HepG2 (cell line): ENCODE measurements around the gene GJB2. TPM values are rescaled to one million over a fixed set of nuclear protein-coding genes. Genes with fewer than 3 reads are reported as not detected.

Source experiments
- ATAC-seq: fragments of 200-7000 bp; cut with Tn5 transposase; 3 replicates; pipeline ENCODE4 v1.9.1; 2020; ENCODE audit warnings: mild to moderate bottlenecking, moderate library complexity
- BruUV-seq: library from RNA; stranded (reverse); fragments of 400-500 nt; replicated peaks from 2 replicates; lab custom pipeline; 2021; lab: Mats Ljungman, UMichigan
- CTCF ChIA-PET: fragments of 300-600 bp; formaldehyde crosslinking; extraction: SDS; loops from one replicate; lab custom pipeline; 2021; ENCODE audit warnings: low total read pairs, inconsistent platforms, low intra/inter-chr PET ratio; lab: Yijun Ruan, JAX
- POLR2A ChIA-PET: fragments of 350-600 bp; sonication (Branson Sonifier 250); formaldehyde crosslinking; loops from one replicate; lab custom pipeline; 2020; ENCODE audit warnings: antibody characterized with exemption, inconsistent platforms; lab: Yijun Ruan, JAX
- DNase-seq: peaks from one replicate; pipeline ENCODE4 v3.0.0-alpha.2; 2015; ENCODE audit warnings: low spot score
- FAIRE-seq: peaks from 3 replicates; lab custom pipeline; 2011; peaks lifted over from hg19 to GRCh38; lab: Jason Lieb, UNC
- H2AFZ ChIP-seq: one replicate; pipeline ENCODE4 v1.6.1; 2011; ENCODE audit warnings: low read length, inconsistent platforms
- H3K27ac ChIP-seq: fragments of 300-600 bp; 3 replicates; pipeline ENCODE4 v1.8.0; 2011; ENCODE audit warnings: mixed run types, mild to moderate bottlenecking, mixed read lengths, low read length, inconsistent platforms; ENCODE audit not compliant: insufficient read depth; ENCODE audit errors: extremely low read length
- H3K27me3 ChIP-seq, 2 experiments: fragments of 200-600 bp in 1 of 2; 2 replicates in 1 of 2; 3 replicates in 1 of 2; pipeline versions ENCODE4 v1.6.0 to v1.8.0; 2011; ENCODE audit warnings: low read length in 2 of 2, mild to moderate bottlenecking in 2 of 2, moderate library complexity in 2 of 2, inconsistent platforms in 1 of 2; ENCODE audit not compliant: insufficient read depth in 2 of 2, control insufficient read depth in 1 of 2
- H3K36me3 ChIP-seq, 2 experiments: fragments of 200-600 bp in 1 of 2; replicated peaks in 1 of 2; 2 replicates in 1 of 2; 3 replicates in 1 of 2; pipeline versions ENCODE4 v1.5.1 to v1.8.0; 2011; ENCODE audit warnings: low read length in 2 of 2, inconsistent platforms in 1 of 2; ENCODE audit not compliant: insufficient read depth in 2 of 2, control insufficient read depth in 1 of 2
- H3K4me1 ChIP-seq: 2 replicates; pipeline ENCODE4 v1.5.1; 2012; ENCODE audit warnings: low read length, inconsistent platforms; ENCODE audit not compliant: insufficient read depth
- H3K4me2 ChIP-seq: 2 replicates; pipeline ENCODE4 v1.6.0; 2011; ENCODE audit warnings: low read depth, low read length, inconsistent platforms
- H3K4me3 ChIP-seq, 3 experiments: fragments of 200-600 bp in 1 of 3; sonication (generic), shearing (Covaris generic) in 1 of 3; replicated peaks in 1 of 3; 2 replicates each; pipeline ENCODE4 v1.5.1; 2011 to 2016; ENCODE audit warnings: low read length in 3 of 3, inconsistent platforms in 2 of 3, low read depth in 2 of 3, mild to moderate bottlenecking in 2 of 3, control low read depth in 1 of 3, mixed read lengths in 1 of 3; ENCODE audit not compliant: insufficient read depth in 1 of 3
- H3K79me2 ChIP-seq: one replicate; pipeline ENCODE4 v1.6.1; 2011; ENCODE audit warnings: low read length, inconsistent platforms; ENCODE audit not compliant: insufficient read depth
- H3K9ac ChIP-seq: 2 replicates; pipeline ENCODE4 v1.6.0; 2011; ENCODE audit warnings: mild to moderate bottlenecking, low read depth, low read length, inconsistent platforms; ENCODE audit not compliant: insufficient read depth
- H3K9me3 ChIP-seq: 2 replicates; pipeline ENCODE4 v1.5.1; 2012; ENCODE audit warnings: mild to moderate bottlenecking, low read length
- H4K20me1 ChIP-seq: 2 replicates; pipeline ENCODE4 v1.6.0; 2011; ENCODE audit warnings: inconsistent platforms, mild to moderate bottlenecking, low read length, moderate library complexity; ENCODE audit not compliant: insufficient read depth
- DNMT3B ChIP-seq: conservative IDR thresholded peaks from 2 replicates; pipeline ENCODE4 v1.6.1; 2016; ENCODE audit warnings: missing biosample characterization, control low read depth
- HES4 ChIP-seq: sonication (generic); formaldehyde crosslinking; IDR thresholded peaks from 2 replicates; pipeline ENCODE4 v1.9.0; 2021; ENCODE audit warnings: mild to moderate bottlenecking, missing genetic modification reagents, borderline replicate concordance
- ISL2 ChIP-seq: sonication (generic); formaldehyde crosslinking; IDR thresholded peaks from 2 replicates; pipeline ENCODE4 v1.5.0; 2020; ENCODE audit warnings: missing genetic modification reagents
- MTA3 ChIP-seq: sonication (generic); formaldehyde crosslinking; IDR thresholded peaks from 2 replicates; pipeline ENCODE4 v1.4.0; 2020; ENCODE audit warnings: missing genetic modification reagents
- NCOA1 ChIP-seq: sonication (generic); formaldehyde crosslinking; IDR thresholded peaks from 2 replicates; pipeline ENCODE4 v1.9.0; 2021; ENCODE audit warnings: missing genetic modification reagents
- NFATC3 ChIP-seq: sonication (generic); formaldehyde crosslinking; IDR thresholded peaks from 2 replicates; pipeline ENCODE4 v1.5.1; 2020; ENCODE audit warnings: mild to moderate bottlenecking, missing genetic modification reagents
- NFIB ChIP-seq: sonication (generic); formaldehyde crosslinking; IDR thresholded peaks from 2 replicates; pipeline ENCODE4 v1.9.0; 2021; ENCODE audit warnings: missing genetic modification reagents, mild to moderate bottlenecking, borderline replicate concordance
- PAX8 ChIP-seq: sonication (generic); formaldehyde crosslinking; IDR thresholded peaks from 2 replicates; pipeline ENCODE4 v1.8.0; 2022; ENCODE audit warnings: mild to moderate bottlenecking, missing genetic modification reagents, borderline replicate concordance
- SIN3A ChIP-seq: IDR thresholded peaks from 2 replicates; pipeline ENCODE4 v1.6.1; 2011; ENCODE audit warnings: low read depth, mild to moderate bottlenecking, control low read depth, low read length, borderline replicate concordance
- ZBTB46 ChIP-seq: sonication (generic); formaldehyde crosslinking; IDR thresholded peaks from 2 replicates; pipeline ENCODE4 v1.4.0; 2020; ENCODE audit warnings: mild to moderate bottlenecking, missing genetic modification reagents, borderline replicate concordance
- ZNF292 ChIP-seq: sonication (generic); formaldehyde crosslinking; IDR thresholded peaks from 2 replicates; pipeline ENCODE4 v1.8.1; 2022; ENCODE audit warnings: mild to moderate bottlenecking, low read depth, missing genetic modification reagents, borderline replicate concordance
- ZNF660 ChIP-seq: sonication (generic); formaldehyde crosslinking; IDR thresholded peaks from 2 replicates; pipeline ENCODE4 v1.5.1; 2020; ENCODE audit warnings: mild to moderate bottlenecking, low read depth, missing genetic modification reagents, borderline replicate concordance
- ZNF749 ChIP-seq: sonication (generic); formaldehyde crosslinking; IDR thresholded peaks from 2 replicates; pipeline ENCODE4 v1.8.0; 2022; ENCODE audit warnings: mild to moderate bottlenecking, missing genetic modification reagents, moderate library complexity, borderline replicate concordance
- WGBS: methylation state at CpG from one replicate; pipeline ENCODE4 v1.1.6; 2017; ENCODE audit warnings: low lambda C conversion rate; 5-methylcytosine and 5-hydroxymethylcytosine counted together
- in situ Hi-C: cut with HindIII; loops from 2 replicates; pipeline ENCODE4 v1.10.0; 2017; ENCODE audit warnings: low pct_unique_long_range_greater_than_20kb; ENCODE audit not compliant: extremely low pct_ligation_motif_present
- intact Hi-C: fragments of 100-400 bp; cut with micrococcal nuclease; formaldehyde crosslinking; loops from one replicate; pipeline ENCODE4 v1.10.0; 2022; ENCODE audit not compliant: unreplicated experiment
- polyA plus RNA-seq, 8 experiments: library from polyadenylated mRNA; depleted of rRNA in 3 of 8; stranded (reverse) in 7 of 8; unstranded in 1 of 8; fragments of >200 nt; fragmentation: Illumina TruSeq in 4 of 8; extraction: Trizol in 4 of 8; gene quantifications; 2 replicates each; pipeline versions ENCODE4 v1.2.1 to v1.2.3, GENCODE V29; 2011 to 2016; ENCODE audit warnings: low read depth in 4 of 8, missing spikeins in 1 of 8, mixed read lengths in 1 of 8; ENCODE audit not compliant: insufficient read depth in 1 of 8
- total RNA-seq, 5 experiments: library from RNA; depleted of rRNA; stranded (reverse); fragments of >200 nt; fragmentation: Illumina TruSeq; extraction: Trizol; gene quantifications; 2 replicates each; pipeline ENCODE4 v1.2.3, GENCODE V29; 2016; ENCODE audit warnings: low read depth in 1 of 5

GJB2 gene
- total and polyA plus RNA-seq, 2 of the 13 experiments (the other 11 are each of a cell fraction or from before 2014, with no cell fraction given): 0.15 to 0.18 TPM

DNA sequence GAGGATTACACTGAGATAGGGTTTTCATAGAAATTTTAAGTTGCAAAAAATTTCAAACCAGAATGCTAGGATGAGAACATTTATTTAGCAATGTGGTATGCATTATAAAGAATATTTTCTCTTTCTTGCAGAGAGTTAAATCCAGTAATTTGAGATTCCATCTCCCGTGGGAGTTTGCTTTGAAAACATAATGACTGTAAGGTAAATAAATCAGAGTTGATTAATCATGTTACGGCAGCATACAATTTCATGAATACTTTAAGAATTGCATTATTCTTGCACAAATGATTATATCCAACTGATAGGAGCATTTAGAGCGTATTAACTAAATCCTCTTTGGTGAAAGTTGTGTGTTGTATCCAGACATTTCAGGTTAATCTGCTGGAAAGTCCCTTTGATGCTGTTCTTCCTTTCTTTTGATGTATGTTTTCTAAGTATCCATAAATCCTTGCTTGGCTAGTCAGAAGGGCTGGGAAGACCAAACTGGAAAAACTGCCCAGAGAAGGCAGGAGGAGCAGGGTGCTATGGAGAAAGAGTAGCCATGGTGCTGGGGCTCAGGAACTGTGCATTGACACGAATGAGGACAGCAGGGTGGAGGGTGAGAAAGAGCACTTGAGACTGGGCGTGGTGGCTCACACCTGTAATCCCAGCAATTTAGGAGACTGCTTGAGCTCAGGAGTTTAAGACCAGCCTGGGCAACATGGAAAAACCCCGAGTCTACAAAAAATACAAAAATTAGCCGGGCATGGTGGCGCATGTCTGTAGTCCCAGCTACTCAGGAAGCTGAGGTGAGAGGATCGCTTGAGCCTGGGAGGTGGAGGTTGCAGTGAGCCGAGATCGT is 27.1 kb downstream of the GJB2 start:
- intact Hi-C loops (no loop called here), in situ Hi-C loops (no loop called here)
- Histone ChIP-seq H4K20me1 (no peaks in the 10 kb centered on the region), H3K9ac (no peak overlapping the region), H3K9me3 (no peaks in the 10 kb centered on the region), H3K4me2 (no peak overlapping the region; the same call in 1 of the 2 replicates), H3K36me3 (no peaks in the 10 kb centered on the region), H2AFZ (no peak overlapping the region), H3K27me3 (peaks cover 1 to 35% of the 10 kb centered on the region in 2 experiments; a peak in 3 of 5 replicates), H3K4me3 (no peak overlapping the region), H3K79me2 (no peaks in the 10 kb centered on the region), H3K4me1 (peaks cover 6% of the 10 kb centered on the region), H3K27ac (no peak overlapping the region)
- POLR2A ChIA-PET: no interaction called here
- ATAC-seq (no peak), FAIRE-seq (no peak), DNase-seq (no peak)
- WGBS: 35% methylated on average over 11 of the region's 11 CpGs
- CTCF ChIA-PET: no interaction called here
- no peak for TF ChIP-seq PAX8
- TF ChIP-seq NCOA1 (CRISPR knock-in tag): no peak
- TF ChIP-seq ISL2 (CRISPR knock-in tag): no peak
- no peak for TF ChIP-seq HES4 (CRISPR knock-in tag)
- no peak for TF ChIP-seq MTA3 (CRISPR knock-in tag)
- no peak for TF ChIP-seq ZNF660
- TF ChIP-seq ZNF292: no peak
- TF ChIP-seq ZBTB46 (CRISPR knock-in tag): no peak
- TF ChIP-seq SIN3A: no peak
- no peak for TF ChIP-seq DNMT3B (CRISPR knock-in tag)
- no peak for TF ChIP-seq ZNF749 (CRISPR knock-in tag)
- TF ChIP-seq NFATC3 (CRISPR knock-in tag): no peak
- TF ChIP-seq NFIB (CRISPR knock-in tag): no peak
- no TSS peak for BruUV-seq
